MV-4-11 (cell line): ENCODE data around the gene FMNL2.

ENCODE experiments used
- DNase-seq: peaks from one replicate; lab custom pipeline; 2025; lab: John Stamatoyannopoulos, UW

FMNL2 gene

GRCh38 chr2:152555048-152555447, 220.1 kb downstream of the FMNL2 start:
- DNase-seq, result no peak

DNA sequence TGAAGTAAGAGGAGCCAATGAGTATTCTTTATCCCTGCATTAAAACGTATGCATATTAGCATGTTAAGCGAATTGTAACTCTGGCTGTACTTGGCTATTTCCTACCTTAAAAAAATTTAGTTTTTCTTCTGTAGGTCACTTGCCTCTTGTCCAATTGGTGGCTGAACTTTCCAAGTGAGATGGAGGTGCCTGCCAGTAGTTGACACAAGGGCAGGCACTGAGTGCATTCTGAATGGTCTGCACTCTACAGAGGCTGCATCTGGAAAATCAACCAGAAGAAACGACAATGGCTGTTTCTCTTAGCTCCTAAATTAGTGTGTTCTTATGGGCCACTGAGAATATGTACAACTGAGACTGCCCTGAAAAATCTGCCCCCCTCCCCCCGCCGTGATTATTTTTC, 221.5 kb downstream of the FMNL2 start:
- DNase-seq, result no peak

- DNase-seq, result no peak
Observed at GRCh38 chr2:152557273-152557888, 222.4 kb downstream of the FMNL2 start.

- peak; percentile 31 for DNase-seq
Observed at GRCh38 chr2:152558158-152558984, 223.4 kb downstream of the FMNL2 start.

- no peak for DNase-seq
Observed at GRCh38 chr2:152559008-152559407, 224.0 kb downstream of the FMNL2 start.

DNA sequence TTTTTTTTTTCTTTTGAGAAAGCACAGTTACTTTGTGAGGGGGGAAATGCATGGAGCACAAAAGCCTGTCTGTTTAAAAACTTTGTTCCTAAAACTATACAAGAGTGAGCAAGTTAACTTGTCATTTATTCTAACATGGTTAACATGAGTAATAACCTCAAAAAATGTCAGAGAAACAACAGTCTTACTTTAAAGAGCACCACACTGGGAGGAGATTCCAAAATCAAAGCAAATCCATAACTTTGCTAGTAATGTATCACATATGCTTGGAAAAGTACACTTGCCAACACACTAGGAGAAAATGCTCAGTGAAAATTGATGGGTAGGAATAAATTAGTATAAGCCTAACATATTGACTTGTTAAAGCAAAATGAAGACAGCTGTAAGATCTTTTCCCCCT, 225.2 kb downstream of the FMNL2 start:
- DNase-seq, result no peak

GRCh38 chr2:152560873-152561595, 226.1 kb downstream of the FMNL2 start:
- no peak for DNase-seq

DNA sequence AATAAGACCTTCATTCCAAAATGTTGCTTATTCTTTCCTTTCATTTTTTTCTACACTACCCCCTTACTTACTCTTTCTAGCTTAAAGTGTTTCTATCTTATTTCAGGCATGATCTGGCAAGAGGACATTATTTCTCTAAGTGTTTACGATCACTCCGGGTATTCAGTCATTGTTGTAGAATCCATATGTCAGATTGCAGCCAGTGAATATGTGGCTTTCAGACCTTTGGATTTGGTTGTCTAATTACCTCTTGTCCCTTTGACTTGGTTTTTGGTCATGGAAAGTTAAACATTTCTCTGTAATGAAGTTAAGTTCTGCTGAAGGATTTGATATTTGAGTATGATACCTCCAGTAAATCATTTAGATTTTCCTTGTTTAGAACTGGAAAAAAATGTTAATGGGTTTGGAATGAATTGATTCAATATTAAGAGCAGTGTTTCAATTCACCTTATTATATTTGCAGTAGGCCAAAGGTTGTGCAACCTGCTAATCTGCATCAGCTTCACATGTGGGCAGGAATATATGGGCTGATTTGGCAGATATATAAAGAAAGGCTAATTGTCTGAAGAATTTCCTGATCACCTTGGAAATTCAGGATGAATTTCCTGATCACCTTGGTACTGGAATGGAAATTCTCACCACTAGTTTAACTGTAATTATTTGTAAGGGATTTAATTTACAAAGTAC, 227.4 kb downstream of the FMNL2 start:
- DNase-seq, result no peak

GRCh38 chr2:152563764-152564163, 228.8 kb downstream of the FMNL2 start:
- DNase-seq, result no peak

- DNase-seq, result no peak
Observed at GRCh38 chr2:152564754-152565551, 230.0 kb downstream of the FMNL2 start.

- DNase-seq, result no peak
Observed at GRCh38 chr2:152565884-152566727, 231.1 kb downstream of the FMNL2 start.

GRCh38 chr2:152566728-152567069, 231.7 kb downstream of the FMNL2 start:
- DNase-seq, result peak; percentile 92

GRCh38 chr2:152568531-152568930, 233.6 kb downstream of the FMNL2 start:
- DNase-seq, result no peak

GRCh38 chr2:152569186-152569585, 234.2 kb downstream of the FMNL2 start:
- no peak for DNase-seq

DNA sequence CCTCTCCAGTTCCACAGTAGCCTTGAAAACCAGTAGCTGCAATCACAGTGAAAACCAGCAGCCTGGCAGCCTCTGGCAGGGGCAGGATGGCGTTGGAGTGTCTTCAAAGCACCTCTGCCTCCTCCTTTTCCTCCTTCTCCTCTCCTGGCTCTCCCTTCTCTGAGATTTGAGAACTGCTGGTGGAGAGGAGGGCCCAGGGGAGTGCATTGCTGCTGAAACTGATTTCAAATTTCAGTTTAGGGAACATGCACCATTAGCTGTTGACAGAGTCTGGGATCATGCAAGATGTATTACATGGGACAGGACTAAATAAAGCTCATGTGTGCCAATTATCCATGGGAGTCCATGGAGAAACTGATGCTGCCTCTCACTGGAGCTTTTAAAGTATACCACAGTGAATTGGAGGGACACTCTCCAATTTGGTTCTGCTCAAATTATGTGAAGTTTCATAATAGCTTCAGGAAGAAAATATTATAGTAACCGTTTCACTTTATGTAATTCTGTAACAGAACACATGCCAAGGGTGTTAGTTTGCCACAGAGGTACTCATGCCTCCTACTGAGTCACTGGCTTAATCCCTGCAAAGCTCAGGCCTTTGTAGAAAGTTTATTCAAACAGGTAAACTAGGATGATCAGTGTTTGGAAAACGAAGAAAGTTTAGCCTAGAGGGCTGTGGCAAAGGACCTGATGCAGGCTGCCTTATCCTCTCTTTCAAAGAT, 236.2 kb downstream of the FMNL2 start:
- no peak for DNase-seq

DNA sequence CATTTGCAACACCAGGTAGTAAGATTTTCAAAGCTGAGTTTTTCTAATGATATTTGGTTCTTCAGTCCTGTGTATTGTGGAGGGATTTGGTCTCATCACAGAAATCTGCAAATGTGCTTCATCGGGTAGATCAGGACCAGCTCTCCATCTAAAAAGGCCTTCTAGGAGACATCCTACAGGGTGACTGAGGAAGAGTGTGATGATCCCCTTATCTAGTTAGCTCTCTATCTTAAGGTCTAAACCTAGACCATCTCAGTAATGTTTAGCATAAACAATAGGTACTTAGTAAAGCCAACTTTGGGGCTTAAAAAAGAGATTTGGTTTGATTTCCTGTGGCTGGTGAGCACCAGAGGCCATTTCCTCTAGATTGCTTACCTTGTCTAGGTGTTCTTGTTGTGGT, 237.1 kb downstream of the FMNL2 start:
- no peak for DNase-seq

DNA sequence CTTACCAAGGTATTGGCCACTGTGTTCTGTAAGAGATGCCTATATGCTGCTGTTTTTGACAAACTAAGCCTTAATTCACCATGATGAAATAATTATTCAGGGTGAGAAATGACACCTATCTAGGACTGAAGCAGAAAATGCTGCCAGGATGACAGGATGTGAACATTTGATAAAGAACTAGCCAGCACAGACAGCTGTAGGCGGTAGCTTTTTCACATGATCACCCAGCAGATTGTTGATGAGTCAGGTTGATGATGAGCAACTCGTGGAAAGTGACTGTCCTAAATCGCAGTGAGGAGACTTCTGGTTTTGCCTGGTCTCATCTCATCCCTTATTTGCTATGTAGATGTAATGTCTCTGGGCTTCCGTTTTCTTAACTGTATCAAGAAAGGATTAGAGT, 238.2 kb downstream of the FMNL2 start:
- peak; percentile 89 for DNase-seq

DNA sequence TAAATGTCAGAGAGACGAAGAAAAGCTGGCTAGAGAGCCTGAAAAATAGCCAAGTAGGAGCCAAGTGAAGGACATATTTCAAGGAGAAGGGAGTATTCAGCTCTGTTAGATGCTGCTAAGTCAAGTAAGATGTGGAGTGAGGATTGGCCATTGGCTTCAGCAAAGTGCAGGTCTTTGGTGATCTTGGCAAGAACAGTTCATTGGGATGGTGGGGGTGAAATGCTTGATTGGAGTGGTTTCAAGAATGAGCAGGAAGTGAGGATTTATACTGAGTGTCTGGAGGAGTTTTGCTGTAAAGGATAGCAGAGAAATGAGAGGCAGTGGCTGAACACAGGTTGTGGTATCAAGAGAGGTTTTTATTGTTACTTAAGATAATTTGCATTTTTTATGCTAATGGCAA, 242.6 kb downstream of the FMNL2 start:
- DNase-seq, result no peak

- no peak for DNase-seq
Observed at GRCh38 chr2:152578573-152578972, 243.6 kb downstream of the FMNL2 start.

GRCh38 chr2:152580714-152581113, 245.7 kb downstream of the FMNL2 start:
- no peak for DNase-seq
